ENCODE data around the gene ASRGL1.
A peak's percentile ranks its signal among the peaks of the same experiment; 100 is the strongest.

The ASRGL1 gene

GRCh38 chr11:62435846-62436660 lies 98.8 kb downstream of the ASRGL1 start:
- Histone ChIP-seq H3K9me3 (ENCODE audit: insufficient read depth, low read depth, low read length) (no peaks in the 10 kb centered on the region), H4K20me1 (ENCODE audit: insufficient read depth, low read length, poor library complexity, severe bottlenecking) (no peaks in the 10 kb centered on the region), H3K27me3 (ENCODE audit: insufficient read depth, low read length, poor library complexity, severe bottlenecking) (no peaks in the 10 kb centered on the region), H2AFZ (ENCODE audit: low read length) (peak overlapping the region; percentile 16; the same call in 1 of the 2 replicates), H3K9ac (ENCODE audit: low read depth, low read length, poor library complexity, severe bottlenecking) (no peak overlapping the region), H3F3A (ENCODE audit: low read depth) (no peaks in the 10 kb centered on the region), H3K4me1 (ENCODE audit: insufficient read depth, low read length, poor library complexity, severe bottlenecking) (peaks cover 6% of the 10 kb centered on the region), H3K9me2 (replicated peaks; ENCODE audit: low read depth, low read length) (no peaks in the 10 kb centered on the region), H3K4me2 (ENCODE audit: low read depth, low read length, poor library complexity, severe bottlenecking) (no peak overlapping the region), H3K79me2 (ENCODE audit: insufficient read depth, low read length) (no peaks in the 10 kb centered on the region), H3K36me3 (ENCODE audit: insufficient read depth, low read length) (no peaks in the 10 kb centered on the region), H3K4me3 (ENCODE audit: low read length, poor library complexity, severe bottlenecking) (no peak overlapping the region)
- TF ChIP-seq CTCF (conservative IDR thresholded peaks at IDR 0.05; ENCODE audit: low read length) (no peak), EZH2phosphoT487 (IDR thresholded peaks at IDR 0.05; ENCODE audit: borderline replicate concordance) (no peak)

GRCh38 chr11:62437616-62438015 lies 100.4 kb downstream of the ASRGL1 start:
- Histone ChIP-seq H3K27me3 (ENCODE audit: insufficient read depth, low read length, poor library complexity, severe bottlenecking) (no peaks in the 10 kb centered on the region), H3K4me2 (ENCODE audit: low read depth, low read length, poor library complexity, severe bottlenecking) (no peak overlapping the region), H3K36me3 (ENCODE audit: insufficient read depth, low read length) (no peaks in the 10 kb centered on the region), H3K4me1 (ENCODE audit: insufficient read depth, low read length, poor library complexity, severe bottlenecking) (peaks cover 6% of the 10 kb centered on the region), H3K79me2 (ENCODE audit: insufficient read depth, low read length) (no peaks in the 10 kb centered on the region), H3K9me2 (replicated peaks; ENCODE audit: low read depth, low read length) (no peaks in the 10 kb centered on the region), H2AFZ (ENCODE audit: low read length) (no peak overlapping the region), H4K20me1 (ENCODE audit: insufficient read depth, low read length, poor library complexity, severe bottlenecking) (no peaks in the 10 kb centered on the region), H3F3A (ENCODE audit: low read depth) (no peaks in the 10 kb centered on the region), H3K9me3 (ENCODE audit: insufficient read depth, low read depth, low read length) (no peaks in the 10 kb centered on the region), H3K9ac (ENCODE audit: low read depth, low read length, poor library complexity, severe bottlenecking) (no peak overlapping the region), H3K4me3 (ENCODE audit: low read length, poor library complexity, severe bottlenecking) (no peak overlapping the region)
- TF ChIP-seq EZH2phosphoT487 (IDR thresholded peaks at IDR 0.05; ENCODE audit: borderline replicate concordance): no peak
- no peak for TF ChIP-seq CTCF (conservative IDR thresholded peaks at IDR 0.05; ENCODE audit: low read length)

- H3K9ac ChIP-seq (ENCODE audit: low read depth, low read length, poor library complexity, severe bottlenecking): no peak overlapping the region
- no peak overlapping the region for H3K4me2 ChIP-seq (ENCODE audit: low read depth, low read length, poor library complexity, severe bottlenecking)
- no peaks in the 10 kb centered on the region for H3F3A ChIP-seq (ENCODE audit: low read depth)
- peaks cover 6% of the 10 kb centered on the region for H3K4me1 ChIP-seq (ENCODE audit: insufficient read depth, low read length, poor library complexity, severe bottlenecking)
- no peaks in the 10 kb centered on the region for H3K27me3 ChIP-seq (ENCODE audit: insufficient read depth, low read length, poor library complexity, severe bottlenecking)
- no peaks in the 10 kb centered on the region for H3K9me3 ChIP-seq (ENCODE audit: insufficient read depth, low read depth, low read length)
- H3K79me2 ChIP-seq (ENCODE audit: insufficient read depth, low read length): no peaks in the 10 kb centered on the region
- no peaks in the 10 kb centered on the region for H3K36me3 ChIP-seq (ENCODE audit: insufficient read depth, low read length)
- no peak overlapping the region for H2AFZ ChIP-seq (ENCODE audit: low read length)
- H3K4me3 ChIP-seq (ENCODE audit: low read length, poor library complexity, severe bottlenecking): no peak overlapping the region
- no peaks in the 10 kb centered on the region for H3K9me2 ChIP-seq (replicated peaks; ENCODE audit: low read depth, low read length)
- H4K20me1 ChIP-seq (ENCODE audit: insufficient read depth, low read length, poor library complexity, severe bottlenecking): no peaks in the 10 kb centered on the region
- no peak for TF ChIP-seq CTCF (conservative IDR thresholded peaks at IDR 0.05; ENCODE audit: low read length)
- TF ChIP-seq EZH2phosphoT487 (IDR thresholded peaks at IDR 0.05; ENCODE audit: borderline replicate concordance): no peak
These were observed 101.4 kb downstream of the ASRGL1 start for GRCh38 chr11:62438641-62439040.
